Osteocyte (in vitro differentiated cells): ENCODE data around the gene PRSS38. TPM values are rescaled to one million over a fixed set of nuclear protein-coding genes. Genes with fewer than 3 reads are reported as not detected.

ENCODE experiments used
- DNase-seq: peaks from one replicate; pipeline ENCODE4 v3.0.0; 2021; ENCODE audit warnings: mixed read lengths; ENCODE audit not compliant: unreplicated experiment; ENCODE audit errors: extremely low spot score
- H3K27ac Mint-ChIP-seq: one replicate; pipeline ENCODE4 v1.8.0; 2021; ENCODE audit warnings: mild to moderate bottlenecking, mixed read lengths; ENCODE audit not compliant: unreplicated experiment
- H3K27me3 Mint-ChIP-seq: one replicate; pipeline ENCODE4 v1.8.0; 2021; ENCODE audit warnings: mixed read lengths; ENCODE audit not compliant: unreplicated experiment
- H3K36me3 Mint-ChIP-seq: one replicate; pipeline ENCODE4 v1.8.0; 2021; ENCODE audit warnings: mixed read lengths; ENCODE audit not compliant: unreplicated experiment
- H3K4me1 Mint-ChIP-seq: one replicate; pipeline ENCODE4 v1.8.0; 2021; ENCODE audit warnings: mixed read lengths; ENCODE audit not compliant: unreplicated experiment
- H3K4me3 Mint-ChIP-seq: one replicate; pipeline ENCODE4 v1.8.0; 2021; ENCODE audit warnings: mild to moderate bottlenecking, moderate library complexity, mixed read lengths; ENCODE audit not compliant: unreplicated experiment
- H3K9me3 Mint-ChIP-seq: one replicate; pipeline ENCODE4 v1.8.0; 2021; ENCODE audit warnings: mixed read lengths; ENCODE audit not compliant: unreplicated experiment
- CTCF ChIP-seq: fragments of 200-600 bp; sonication (generic); IDR thresholded peaks from 2 replicates; pipeline ENCODE4 v1.5.0; 2021; ENCODE audit warnings: antibody characterized with exemption, mild to moderate bottlenecking, moderate library complexity
- total RNA-seq: library from RNA; stranded (reverse); gene quantifications from 2 replicates; pipeline ENCODE4 v1.2.1, GENCODE V29; 2021

The PRSS38 gene
- total RNA-seq, 1 donor from 2014 or later: not detected

GRCh38 chr1:227794817-227795192 is 20.7 kb upstream of the PRSS38 start:
- H3K27ac Mint-ChIP-seq: peak overlapping the region; percentile 63
- DNase-seq: peak; percentile 83
- H3K4me1 Mint-ChIP-seq: peaks cover 34% of the 10 kb centered on the region

GRCh38 chr1:227795732-227796131 is 19.7 kb upstream of the PRSS38 start:
- Mint-ChIP-seq H3K27me3 (peaks cover 34% of the 10 kb centered on the region), H3K27ac (no peak overlapping the region)
- peak; percentile 71 for DNase-seq

More at GRCh38 chr1:227794817-227795192, 20.7 kb upstream of the PRSS38 start:
- Mint-ChIP-seq H3K36me3 (no peaks in the 10 kb centered on the region), H3K9me3 (peaks cover 5% of the 10 kb centered on the region), H3K4me3 (no peak overlapping the region), H3K27me3 (peaks cover 31% of the 10 kb centered on the region)
- no peak for TF ChIP-seq CTCF

GRCh38 chr1:227796359-227796915 is 19.0 kb upstream of the PRSS38 start:
- DNase-seq: peak; percentile 80
- peaks cover 41% of the 10 kb centered on the region for H3K27me3 Mint-ChIP-seq
- no peak overlapping the region for H3K4me3 Mint-ChIP-seq
- H3K4me1 Mint-ChIP-seq: peaks cover 32% of the 10 kb centered on the region
- peaks cover 5% of the 10 kb centered on the region for H3K9me3 Mint-ChIP-seq
- no peak for TF ChIP-seq CTCF
- no peaks in the 10 kb centered on the region for H3K36me3 Mint-ChIP-seq
- no peak overlapping the region for H3K27ac Mint-ChIP-seq

More at GRCh38 chr1:227795732-227796131, 19.7 kb upstream of the PRSS38 start:
- TF ChIP-seq CTCF: no peak
- H3K4me1 Mint-ChIP-seq: peaks cover 32% of the 10 kb centered on the region
- H3K9me3 Mint-ChIP-seq: peaks cover 5% of the 10 kb centered on the region
- no peak overlapping the region for H3K4me3 Mint-ChIP-seq
- no peaks in the 10 kb centered on the region for H3K36me3 Mint-ChIP-seq

GRCh38 chr1:227797144-227797543 is 18.3 kb upstream of the PRSS38 start:
- Mint-ChIP-seq H3K27me3 (peaks cover 48% of the 10 kb centered on the region), H3K27ac (no peak overlapping the region), H3K9me3 (peaks cover 5% of the 10 kb centered on the region), H3K36me3 (peaks cover under 1% of the 10 kb centered on the region), H3K4me1 (peaks cover 30% of the 10 kb centered on the region), H3K4me3 (no peak overlapping the region)
- no peak for TF ChIP-seq CTCF
- peak; percentile 60 for DNase-seq

- Mint-ChIP-seq H3K27ac (no peak overlapping the region), H3K36me3 (peaks cover 1% of the 10 kb centered on the region), H3K9me3 (peaks cover 9% of the 10 kb centered on the region), H3K27me3 (peaks cover 52% of the 10 kb centered on the region), H3K4me1 (peaks cover 25% of the 10 kb centered on the region), H3K4me3 (no peak overlapping the region)
- no peak for TF ChIP-seq CTCF
- DNase-seq: no peak
Measured at GRCh38 chr1:227797625-227798024, 17.9 kb upstream of the PRSS38 start.
